Esophagus squamous epithelium (tissue), 5 donors: ENCODE results near the gene PPIL1. TPM values are rescaled to one million over a fixed set of nuclear protein-coding genes. Genes with fewer than 3 reads are reported as not detected.

Experiments
- DNase-seq: peaks from one replicate; lab custom pipeline; 2025; lab: John Stamatoyannopoulos, UW
- H3K27ac ChIP-seq, 4 donors: fragments of 200-600 bp; sonication (generic); one replicate each; pipeline ENCODE4 v1.5.1; 2016 to 2019; ENCODE audit warnings: mild to moderate bottlenecking in 1 of 4
- H3K27me3 ChIP-seq, 4 donors: fragments of 200-600 bp; sonication (generic); 1 replicate in 3 of 4; 2 replicates in 1 of 4; pipeline versions ENCODE4 v1.5.1 to v1.6.0; 2017 to 2021; ENCODE audit warnings: antibody characterized with exemption in 1 of 4
- H3K36me3 ChIP-seq, 3 donors: fragments of 200-600 bp; sonication (generic); one replicate each; pipeline ENCODE4 v1.5.1; 2016 to 2019
- H3K4me1 ChIP-seq, 3 donors: fragments of 200-600 bp; sonication (generic); one replicate each; pipeline ENCODE4 v1.5.1; 2017 to 2019
- H3K4me3 ChIP-seq, 4 donors: fragments of 200-600 bp; sonication (generic); 1 replicate in 3 of 4; 2 replicates in 1 of 4; pipeline ENCODE4 v1.5.1; 2016 to 2019; ENCODE audit warnings: mild to moderate bottlenecking in 2 of 4, moderate library complexity in 1 of 4
- H3K9me3 ChIP-seq, 3 donors: fragments of 200-600 bp; sonication (generic); one replicate each; pipeline ENCODE4 v1.5.1; 2016 to 2019
- POLR2A ChIP-seq, 4 donors: fragments of 450-650 bp; IDR thresholded peaks; one replicate each; pipeline ENCODE4 v1.6.1; 2017; ENCODE audit warnings: antibody characterized with exemption in 4 of 4, mild to moderate bottlenecking in 4 of 4, moderate library complexity in 3 of 4
- WGBS, 2 donors: methylation state at CpG; one replicate each; pipeline ENCODE4 v1.1.5; 2018; 5-methylcytosine and 5-hydroxymethylcytosine counted together
- intact Hi-C: fragments of 100-400 bp; cut with DNase I; formaldehyde crosslinking; loops from one replicate; pipeline ENCODE4 v1.15.0; 2022
- total RNA-seq, 4 donors: library from RNA; depleted of rRNA; stranded (reverse); fragments of >200 nt; gene quantifications; one replicate each; pipeline ENCODE4 v1.1.0, GENCODE V29; 2016
- TF ChIP-seq, protein P1 (sequence below), 6 experiments: fragments of 450-650 bp in 4 of 6; fragments of 200-600 bp in 2 of 6; sonication (generic) in 2 of 6; IDR thresholded peaks; one replicate each; pipeline ENCODE4 v1.5.1; 2016 to 2019; ENCODE audit warnings: antibody characterized with exemption in 6 of 6, mild to moderate bottlenecking in 4 of 6, moderate library complexity in 4 of 6
- donor health status: DM: yes; HTN: yes; CAD: no.

Gene PPIL1
- total RNA-seq, 4 donors from 2014 or later: 13.4 to 35.4 (median 28.7) TPM

DNA sequence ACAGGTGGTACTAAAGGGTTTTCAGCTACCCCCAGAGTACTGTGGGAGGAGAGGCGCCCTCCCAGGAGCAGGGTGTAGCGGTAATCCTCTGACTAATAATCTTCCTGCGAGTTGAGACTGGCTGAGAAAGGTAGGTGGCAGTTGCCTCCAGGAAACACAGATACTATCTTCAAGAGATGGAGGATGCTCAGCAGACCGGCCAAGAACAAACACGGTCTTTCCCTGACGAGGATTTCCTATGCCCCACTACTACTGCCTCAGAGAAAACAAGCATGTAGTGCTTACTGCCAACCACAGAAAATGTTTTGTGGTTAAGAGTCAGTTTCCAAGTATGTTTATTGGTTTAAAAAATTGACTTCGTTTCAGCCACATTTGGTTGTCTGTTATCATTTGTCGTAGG, 38.0 kb upstream of the PPIL1 start:
- TF ChIP-seq, protein P1, sequence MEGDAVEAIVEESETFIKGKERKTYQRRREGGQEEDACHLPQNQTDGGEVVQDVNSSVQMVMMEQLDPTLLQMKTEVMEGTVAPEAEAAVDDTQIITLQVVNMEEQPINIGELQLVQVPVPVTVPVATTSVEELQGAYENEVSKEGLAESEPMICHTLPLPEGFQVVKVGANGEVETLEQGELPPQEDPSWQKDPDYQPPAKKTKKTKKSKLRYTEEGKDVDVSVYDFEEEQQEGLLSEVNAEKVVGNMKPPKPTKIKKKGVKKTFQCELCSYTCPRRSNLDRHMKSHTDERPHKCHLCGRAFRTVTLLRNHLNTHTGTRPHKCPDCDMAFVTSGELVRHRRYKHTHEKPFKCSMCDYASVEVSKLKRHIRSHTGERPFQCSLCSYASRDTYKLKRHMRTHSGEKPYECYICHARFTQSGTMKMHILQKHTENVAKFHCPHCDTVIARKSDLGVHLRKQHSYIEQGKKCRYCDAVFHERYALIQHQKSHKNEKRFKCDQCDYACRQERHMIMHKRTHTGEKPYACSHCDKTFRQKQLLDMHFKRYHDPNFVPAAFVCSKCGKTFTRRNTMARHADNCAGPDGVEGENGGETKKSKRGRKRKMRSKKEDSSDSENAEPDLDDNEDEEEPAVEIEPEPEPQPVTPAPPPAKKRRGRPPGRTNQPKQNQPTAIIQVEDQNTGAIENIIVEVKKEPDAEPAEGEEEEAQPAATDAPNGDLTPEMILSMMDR (IDR thresholded peaks at IDR 0.05): no peak
- TF ChIP-seq POLR2A (IDR thresholded peaks at IDR 0.05): no peak
- Histone ChIP-seq H3K4me1 (peaks cover 3 to 62% (median 26%) of the 10 kb centered on the region in 3 donors), H3K9me3 (no peaks in the 10 kb centered on the region), H3K36me3 (peaks cover 0 to 86% (median 13%) of the 10 kb centered on the region in 3 donors), H3K27me3 (no peaks in the 10 kb centered on the region), H3K27ac (peak overlapping the region in 2 of 4 donors; percentile 7 to 51), H3K4me3 (no peak overlapping the region)
- intact Hi-C loops: loop anchor here (10.0 kb wide), 1 partner anchor 102 kb away; no protein-coding TSS in a partner anchor
- WGBS, 2 donors: 23 to 32% methylated on average over 8 of the region's 8 CpGs
- no peak for DNase-seq

DNA sequence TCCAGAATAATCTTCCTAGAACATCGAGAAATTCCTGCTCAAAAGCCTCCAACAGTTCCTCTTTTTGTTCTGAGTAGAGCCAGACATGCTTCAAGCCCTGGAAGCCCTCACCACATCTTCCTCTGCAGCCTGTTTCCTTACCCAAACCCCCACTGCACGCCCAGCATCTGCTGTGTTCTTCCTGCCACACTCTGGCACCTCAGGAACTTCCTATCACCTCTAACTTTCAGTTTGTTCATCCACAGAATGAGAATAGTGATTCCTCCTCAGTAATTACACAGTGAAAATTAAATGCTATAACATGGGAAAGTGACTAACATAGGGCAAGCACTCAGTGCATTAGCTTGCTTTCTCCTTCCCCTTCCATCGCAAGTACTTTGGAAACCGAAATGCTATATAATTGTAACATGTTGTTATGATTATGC, 37.4 kb upstream of the PPIL1 start:
- Histone ChIP-seq H3K4me3 (no peak overlapping the region), H3K27me3 (no peaks in the 10 kb centered on the region), H3K9me3 (no peaks in the 10 kb centered on the region), H3K36me3 (peaks cover 0 to 80% (median 9%) of the 10 kb centered on the region in 3 donors), H3K27ac (peak overlapping the region in 2 of 4 donors; percentile 7 to 51), H3K4me1 (peaks cover 3 to 65% (median 32%) of the 10 kb centered on the region in 3 donors)
- no peak for DNase-seq
- no peak for TF ChIP-seq POLR2A (IDR thresholded peaks at IDR 0.05)
- TF ChIP-seq, protein P1 (IDR thresholded peaks at IDR 0.05): no peak
- 35 to 36% methylated on average over 4 of the region's 4 CpGs for whole genome bisulfite sequencing, 2 donors
- intact Hi-C loops: loop anchor here (10.0 kb wide), 1 partner anchor 103 kb away; no protein-coding TSS in a partner anchor

DNA sequence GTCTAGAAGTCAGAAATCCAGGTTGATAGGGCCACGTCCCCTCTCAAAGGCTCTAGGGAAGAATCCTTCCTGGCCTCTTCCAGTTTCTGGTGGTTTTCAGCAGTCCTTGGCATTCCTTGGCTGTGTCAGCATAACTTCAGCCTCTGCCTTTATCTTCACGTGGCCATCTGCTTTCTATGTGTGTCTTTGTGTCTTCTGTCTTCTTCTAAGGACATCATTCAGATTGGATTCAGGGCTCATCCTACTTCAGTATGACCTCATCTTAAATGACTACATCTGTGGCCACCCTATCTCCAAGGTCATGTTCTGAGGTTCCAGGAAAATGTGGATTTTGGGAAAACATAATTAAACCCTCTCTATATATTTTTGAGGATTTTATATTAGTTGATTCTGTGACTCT, 34.1 kb upstream of the PPIL1 start:
- 78 to 80% methylated on average over 2 of the region's 2 CpGs for WGBS, 2 donors
- peaks cover 0 to 70% (median 0%) of the 10 kb centered on the region in 3 donors for H3K36me3 ChIP-seq
- no peak overlapping the region for H3K27ac ChIP-seq
- peaks cover 3 to 69% (median 31%) of the 10 kb centered on the region in 3 donors for H3K4me1 ChIP-seq
- no peak overlapping the region for H3K4me3 ChIP-seq
- no peaks in the 10 kb centered on the region for H3K9me3 ChIP-seq
- intact Hi-C loops: no loop called here
- DNase-seq: no peak
- no peak for TF ChIP-seq POLR2A (IDR thresholded peaks at IDR 0.05)
- TF ChIP-seq, protein P1 (IDR thresholded peaks at IDR 0.05): no peak
- H3K27me3 ChIP-seq: no peaks in the 10 kb centered on the region

DNA sequence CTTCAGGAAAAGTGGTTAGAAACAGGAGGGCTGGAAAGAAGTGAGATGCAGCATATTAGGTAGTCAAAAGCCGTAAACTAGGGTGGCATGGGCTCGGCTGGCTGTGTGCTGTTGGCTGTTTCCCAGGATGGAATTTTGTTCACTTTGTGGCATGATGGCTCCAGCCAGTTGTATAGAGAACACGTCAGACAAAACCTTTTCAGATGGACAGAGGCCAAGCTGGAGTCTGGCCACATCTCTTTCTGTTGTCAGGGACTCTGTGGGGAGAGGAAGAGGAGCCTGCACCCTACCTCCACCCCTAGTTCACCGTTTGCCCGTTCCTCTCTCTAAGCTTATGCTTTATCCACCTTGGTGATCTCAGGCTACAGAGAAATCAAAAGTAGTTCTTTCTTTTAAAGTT, 33.2 kb upstream of the PPIL1 start:
- Histone ChIP-seq H3K27ac (peak overlapping the region in 3 of 4 donors; percentile 44 to 56 (median 53)), H3K9me3 (no peaks in the 10 kb centered on the region), H3K36me3 (peaks cover 0 to 71% (median 0%) of the 10 kb centered on the region in 3 donors), H3K4me1 (peaks cover 3 to 60% (median 23%) of the 10 kb centered on the region in 3 donors), H3K27me3 (no peaks in the 10 kb centered on the region), H3K4me3 (no peak overlapping the region)
- intact Hi-C loops: no loop called here
- no peak for DNase-seq
- 24 to 34% methylated on average over 4 to 5 of the region's 5 CpGs for WGBS, 2 donors
- TF ChIP-seq POLR2A (IDR thresholded peaks at IDR 0.05): no peak
- TF ChIP-seq, protein P1 (IDR thresholded peaks at IDR 0.05): no peak

DNA sequence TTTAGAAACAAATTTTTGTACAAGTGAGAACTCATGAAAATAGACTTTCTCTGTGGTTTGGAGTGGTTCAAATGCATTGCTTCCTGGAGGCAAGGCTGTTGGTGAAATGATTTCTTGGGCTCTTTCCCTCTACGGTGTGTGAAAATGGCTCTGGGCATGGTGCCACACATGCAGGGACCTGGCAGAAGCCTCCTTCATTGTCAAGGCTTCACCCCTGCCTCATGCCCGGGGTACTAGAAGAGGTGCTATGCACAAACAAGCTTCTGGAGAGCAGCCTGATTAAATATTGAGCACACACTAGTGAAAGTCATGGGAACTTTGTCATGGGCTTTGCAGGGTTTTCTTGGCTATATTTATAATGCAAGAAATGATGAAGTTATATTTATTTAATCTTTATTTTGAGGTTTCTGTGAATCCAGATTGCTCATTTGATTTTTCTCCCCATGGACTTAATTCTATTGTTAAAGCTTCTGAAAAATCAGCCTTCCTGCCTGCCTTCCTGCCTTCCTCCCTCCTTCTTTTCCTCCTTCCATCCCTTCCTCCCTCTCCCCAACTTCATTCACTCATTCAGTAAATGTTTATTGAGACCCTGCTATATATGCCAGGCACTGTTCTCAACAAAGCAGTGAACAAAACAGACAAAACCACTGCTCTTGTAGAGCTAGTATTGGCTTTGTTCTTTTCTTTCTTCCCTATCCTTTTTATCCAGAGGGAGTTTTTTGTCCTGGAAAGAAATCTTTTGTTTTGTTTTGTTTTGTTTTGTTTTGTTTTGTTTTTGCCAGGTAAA, 32.1 kb upstream of the PPIL1 start:
- no peak for TF ChIP-seq POLR2A (IDR thresholded peaks at IDR 0.05)
- TF ChIP-seq, protein P1 (IDR thresholded peaks at IDR 0.05): no peak
- Histone ChIP-seq H3K4me1 (peaks cover 3 to 49% (median 23%) of the 10 kb centered on the region in 3 donors), H3K9me3 (no peaks in the 10 kb centered on the region), H3K27ac (peak overlapping the region in 3 of 4 donors; percentile 40 to 56 (median 44)), H3K27me3 (no peaks in the 10 kb centered on the region), H3K4me3 (no peak overlapping the region), H3K36me3 (peaks cover 0 to 72% (median 4%) of the 10 kb centered on the region in 3 donors)
- 13 to 23% methylated on average over 2 of the region's 2 CpGs for WGBS, 2 donors
- intact Hi-C loops: no loop called here
- no peak for DNase-seq
